GM12891 (cell line): ENCODE measurements around the gene CAMKMT.

ENCODE experiments used
- POLR2A ChIP-seq: IDR thresholded peaks from 2 replicates; pipeline ENCODE4 v1.6.1; 2011; ENCODE audit warnings: low read depth, low read length, control low read depth
- POLR2AphosphoS5 ChIP-seq: IDR thresholded peaks from 2 replicates; pipeline ENCODE4 v1.6.1; 2011; ENCODE audit warnings: low read depth, low read length, control low read depth

GRCh38 chr2:44705356-44705755 lies 343.6 kb downstream of the CAMKMT start:
- no peak for TF ChIP-seq POLR2A
- TF ChIP-seq POLR2AphosphoS5 = no peak
